T-cell (primary cell): ENCODE data around the gene KHSRP. TPM values are rescaled to one million over a fixed set of nuclear protein-coding genes. Genes with fewer than 3 reads are reported as not detected.

Experiments used
- total RNA-seq, 35 experiments: library from RNA in 6 of 35; stranded (reverse) in 6 of 35; fragments of 120-200 nt in 1 of 35; gene quantifications; one replicate each; pipeline versions ENCODE4 v1.2.1 to v1.2.4 and lab custom pipeline; 2013 to 2026

The KHSRP gene
- total RNA-seq, 5 donors from 2014 or later (not counting 1 experiment from before 2014, with no cell fraction given) = 147 to 194 (median 189) TPM

Other genes with a start within 250 kb of the KHSRP start
- 10 to 100 TPM; 31.4 to 59.8 (median 57.2) TPM for gene MLLT1, start 144.8 kb downstream of the KHSRP start, total RNA-seq
- gene ACER1, start 91.2 kb downstream of the KHSRP start, total RNA-seq = 1 to 10 TPM in 2 of 5 donors, under 1 TPM in 3; 0.16 to 2.7 (median 0.63) TPM
- gene CLPP, start 63.3 kb downstream of the KHSRP start, total RNA-seq = 10 to 100 TPM; 74.0 to 92.0 (median 77.2) TPM
- gene ALKBH7, start 52.0 kb downstream of the KHSRP start, total RNA-seq = 10 to 100 TPM; 49.9 to 94.8 (median 83.5) TPM
- 1 to 10 TPM; 1.7 to 4.1 (median 3.2) TPM for gene PSPN, start 48.9 kb downstream of the KHSRP start, total RNA-seq
- gene GTF2F1, start 31.6 kb downstream of the KHSRP start, total RNA-seq = 10 to 100 TPM; 52.6 to 63.1 (median 60.3) TPM
- under 1 TPM in 3 of 5 donors, not detected in 2; 0.33 to 0.35 (median 0.33) TPM for gene SLC25A41, start 9.0 kb upstream of the KHSRP start, total RNA-seq
- gene SLC25A23, start 35.0 kb upstream of the KHSRP start, total RNA-seq = 10 to 100 TPM; 15.5 to 28.0 (median 25.5) TPM
- gene CRB3, start 39.5 kb upstream of the KHSRP start, total RNA-seq = 1 to 10 TPM; 5.7 to 6.5 (median 5.9) TPM
- gene DENND1C, start 57.0 kb upstream of the KHSRP start, total RNA-seq = 100 to 1,000 TPM; 107 to 140 (median 114) TPM
- 1 to 10 TPM; 3.3 to 7.6 (median 5.0) TPM for gene TUBB4A, start 77.5 kb upstream of the KHSRP start, total RNA-seq
- 1 to 10 TPM; 1.3 to 6.0 (median 1.6) TPM for gene TNFSF9, start 106.2 kb upstream of the KHSRP start, total RNA-seq
- 1 to 10 TPM; 1.9 to 4.3 (median 2.0) TPM for gene CD70, start 166.3 kb upstream of the KHSRP start, total RNA-seq
- gene TNFSF14, start 245.3 kb upstream of the KHSRP start, total RNA-seq = 10 to 100 TPM in 3 of 5 donors, 1 to 10 TPM in 2; 1.9 to 22.6 (median 12.7) TPM